ENCODE data around the gene CGB5. TPM values are rescaled to one million over a fixed set of nuclear protein-coding genes. Genes with fewer than 3 reads are reported as not detected.
A peak's percentile ranks its signal among the peaks of the same experiment; 100 is the strongest.

The CGB5 gene
- total RNA-seq, 1 donor from 2014 or later = not detected

DNA sequence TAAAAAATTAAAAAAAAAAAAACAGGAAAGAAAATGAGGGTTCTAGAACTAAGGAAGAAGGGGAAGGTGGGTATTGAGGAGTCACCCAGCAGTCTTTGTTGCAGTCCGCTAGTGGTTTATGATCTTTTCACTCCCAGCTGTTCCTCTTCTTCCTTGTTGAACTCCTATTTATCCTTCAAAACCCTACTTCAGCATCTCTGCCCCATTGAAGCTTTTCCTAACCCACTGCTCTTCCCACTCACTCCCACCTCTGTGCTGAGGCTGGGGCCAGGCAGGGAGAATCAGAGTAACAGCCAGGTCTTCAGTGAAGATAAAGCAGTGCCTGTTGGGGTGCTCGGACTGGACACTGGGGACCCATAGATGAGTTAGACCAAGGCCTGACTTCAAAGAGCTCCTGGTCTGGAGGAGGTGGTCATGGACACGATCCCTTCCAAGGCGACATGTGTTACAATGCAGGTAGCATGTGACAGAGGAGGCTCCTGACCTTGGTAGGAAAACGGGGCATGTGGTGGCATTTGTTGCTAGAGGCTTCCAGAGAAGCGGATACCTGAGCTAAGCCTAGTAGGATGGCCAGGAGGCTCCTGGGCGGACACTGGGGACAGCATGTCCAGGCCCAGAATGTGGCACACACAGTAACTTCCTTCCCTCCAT lies 38.6 kb upstream of the CGB5 start:
- TF ChIP-seq, protein P1, sequence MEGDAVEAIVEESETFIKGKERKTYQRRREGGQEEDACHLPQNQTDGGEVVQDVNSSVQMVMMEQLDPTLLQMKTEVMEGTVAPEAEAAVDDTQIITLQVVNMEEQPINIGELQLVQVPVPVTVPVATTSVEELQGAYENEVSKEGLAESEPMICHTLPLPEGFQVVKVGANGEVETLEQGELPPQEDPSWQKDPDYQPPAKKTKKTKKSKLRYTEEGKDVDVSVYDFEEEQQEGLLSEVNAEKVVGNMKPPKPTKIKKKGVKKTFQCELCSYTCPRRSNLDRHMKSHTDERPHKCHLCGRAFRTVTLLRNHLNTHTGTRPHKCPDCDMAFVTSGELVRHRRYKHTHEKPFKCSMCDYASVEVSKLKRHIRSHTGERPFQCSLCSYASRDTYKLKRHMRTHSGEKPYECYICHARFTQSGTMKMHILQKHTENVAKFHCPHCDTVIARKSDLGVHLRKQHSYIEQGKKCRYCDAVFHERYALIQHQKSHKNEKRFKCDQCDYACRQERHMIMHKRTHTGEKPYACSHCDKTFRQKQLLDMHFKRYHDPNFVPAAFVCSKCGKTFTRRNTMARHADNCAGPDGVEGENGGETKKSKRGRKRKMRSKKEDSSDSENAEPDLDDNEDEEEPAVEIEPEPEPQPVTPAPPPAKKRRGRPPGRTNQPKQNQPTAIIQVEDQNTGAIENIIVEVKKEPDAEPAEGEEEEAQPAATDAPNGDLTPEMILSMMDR (IDR thresholded peaks at IDR 0.05; ENCODE audit: unreplicated experiment) = no peak
- H3K9me3 Mint-ChIP-seq (ENCODE audit: low read depth) = no peaks in the 10 kb centered on the region
- H3K27ac Mint-ChIP-seq = no peak overlapping the region
- no peaks in the 10 kb centered on the region for H3K27me3 Mint-ChIP-seq
- H3K4me1 Mint-ChIP-seq (ENCODE audit: low read depth) = no peaks in the 10 kb centered on the region
- peaks cover 8% of the 10 kb centered on the region for H3K36me3 Mint-ChIP-seq (ENCODE audit: insufficient read depth)
- no peak for DNase-seq (ENCODE audit: low spot score, unreplicated experiment)
- H3K4me3 Mint-ChIP-seq (ENCODE audit: low read depth) = no peak overlapping the region

DNA sequence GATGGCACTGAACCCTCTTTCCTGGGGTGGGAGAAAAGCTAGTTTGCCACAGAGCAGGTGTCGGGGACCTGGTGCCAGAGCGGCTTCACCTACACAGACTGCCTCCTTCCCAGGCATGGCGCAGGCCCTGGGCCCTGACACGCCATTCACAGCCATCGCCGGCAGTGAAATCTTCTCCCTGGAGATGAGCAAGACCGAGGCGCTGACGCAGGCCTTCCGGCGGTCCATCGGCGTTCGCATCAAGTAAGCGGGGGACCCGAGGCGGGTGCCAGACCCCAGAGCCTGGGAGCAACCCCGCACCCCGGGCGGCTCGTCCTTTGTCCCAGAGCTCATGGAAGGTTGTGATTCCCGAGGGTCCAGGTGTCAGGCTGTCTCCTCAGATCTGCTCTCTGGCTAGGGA lies 36.7 kb upstream of the CGB5 start:
- no peak for DNase-seq (ENCODE audit: low spot score, unreplicated experiment)
- no peaks in the 10 kb centered on the region for H3K27me3 Mint-ChIP-seq
- H3K9me3 Mint-ChIP-seq (ENCODE audit: low read depth) = no peaks in the 10 kb centered on the region
- TF ChIP-seq, protein P1 (IDR thresholded peaks at IDR 0.05; ENCODE audit: unreplicated experiment) = no peak
- no peaks in the 10 kb centered on the region for H3K4me1 Mint-ChIP-seq (ENCODE audit: low read depth)
- no peak overlapping the region for H3K27ac Mint-ChIP-seq
- H3K36me3 Mint-ChIP-seq (ENCODE audit: insufficient read depth) = peaks cover 10% of the 10 kb centered on the region
- H3K4me3 Mint-ChIP-seq (ENCODE audit: low read depth) = no peak overlapping the region

DNA sequence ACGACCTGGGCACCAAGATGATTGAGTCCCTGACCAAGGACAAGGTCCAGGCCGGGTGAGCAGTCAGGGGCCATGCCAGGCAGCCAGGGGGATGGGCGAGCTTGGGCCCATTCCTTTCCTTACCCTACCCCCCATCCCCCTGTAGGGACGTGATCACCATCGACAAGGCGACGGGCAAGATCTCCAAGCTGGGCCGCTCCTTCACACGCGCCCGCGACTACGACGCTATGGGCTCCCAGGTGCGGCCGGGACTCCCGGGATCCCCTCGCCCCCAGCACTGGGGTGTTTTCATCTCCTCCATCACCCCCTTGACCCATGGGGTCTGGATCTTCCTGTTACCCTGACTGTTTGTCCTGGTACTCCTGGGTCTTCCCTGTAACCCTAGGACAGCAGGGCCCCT lies 33.8 kb upstream of the CGB5 start:
- no peaks in the 10 kb centered on the region for H3K4me1 Mint-ChIP-seq (ENCODE audit: low read depth)
- TF ChIP-seq, protein P1 (IDR thresholded peaks at IDR 0.05; ENCODE audit: unreplicated experiment) = no peak
- no peaks in the 10 kb centered on the region for H3K27me3 Mint-ChIP-seq
- DNase-seq (ENCODE audit: low spot score, unreplicated experiment) = no peak
- no peaks in the 10 kb centered on the region for H3K9me3 Mint-ChIP-seq (ENCODE audit: low read depth)
- no peak overlapping the region for H3K4me3 Mint-ChIP-seq (ENCODE audit: low read depth)
- H3K27ac Mint-ChIP-seq = no peak overlapping the region
- H3K36me3 Mint-ChIP-seq (ENCODE audit: insufficient read depth) = peaks cover 14% of the 10 kb centered on the region

DNA sequence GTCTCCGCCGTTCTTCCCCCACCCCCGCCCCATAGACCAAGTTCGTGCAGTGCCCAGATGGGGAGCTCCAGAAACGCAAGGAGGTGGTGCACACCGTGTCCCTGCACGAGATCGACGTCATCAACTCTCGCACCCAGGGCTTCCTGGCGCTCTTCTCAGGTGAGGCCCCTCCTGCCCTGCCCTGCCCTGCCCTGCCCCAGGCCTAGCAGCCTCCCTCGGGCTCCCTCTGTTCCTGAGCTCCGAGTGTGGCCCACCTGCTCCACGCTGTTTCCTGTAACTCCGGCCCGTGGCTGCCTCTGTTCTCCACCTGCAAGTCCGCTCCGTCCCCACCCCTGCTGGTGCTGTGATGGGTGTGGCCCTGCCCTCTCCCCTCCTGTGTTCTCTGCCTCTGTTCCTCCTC lies 33.2 kb upstream of the CGB5 start:
- peak overlapping the region; percentile 65 for H3K27ac Mint-ChIP-seq
- no peaks in the 10 kb centered on the region for H3K4me1 Mint-ChIP-seq (ENCODE audit: low read depth)
- H3K4me3 Mint-ChIP-seq (ENCODE audit: low read depth) = no peak overlapping the region
- TF ChIP-seq, protein P1 (IDR thresholded peaks at IDR 0.05; ENCODE audit: unreplicated experiment) = no peak
- H3K9me3 Mint-ChIP-seq (ENCODE audit: low read depth) = no peaks in the 10 kb centered on the region
- peaks cover 13% of the 10 kb centered on the region for H3K36me3 Mint-ChIP-seq (ENCODE audit: insufficient read depth)
- DNase-seq (ENCODE audit: low spot score, unreplicated experiment) = no peak
- H3K27me3 Mint-ChIP-seq = no peaks in the 10 kb centered on the region

DNA sequence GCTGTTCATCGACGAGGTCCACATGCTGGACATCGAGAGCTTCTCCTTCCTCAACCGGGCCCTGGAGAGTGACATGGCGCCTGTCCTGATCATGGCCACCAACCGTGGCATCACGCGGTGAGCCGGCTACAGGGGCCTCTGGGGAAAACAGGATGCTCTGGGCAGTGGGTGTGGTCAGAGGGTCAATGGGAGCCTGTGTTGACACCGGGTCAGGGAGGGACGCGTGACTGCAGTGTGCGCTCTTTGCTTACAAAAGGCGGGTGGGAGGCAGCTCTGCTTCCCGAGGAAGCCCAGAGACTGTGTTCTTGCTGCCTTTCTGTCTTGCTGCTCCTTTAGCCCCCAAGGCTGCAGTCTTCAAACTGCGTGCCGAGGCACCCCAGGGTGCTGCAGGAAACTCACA lies 32.5 kb upstream of the CGB5 start:
- Mint-ChIP-seq H3K9me3 (ENCODE audit: low read depth) (no peaks in the 10 kb centered on the region), H3K4me3 (ENCODE audit: low read depth) (no peak overlapping the region), H3K4me1 (ENCODE audit: low read depth) (no peaks in the 10 kb centered on the region), H3K27ac (no peak overlapping the region), H3K36me3 (ENCODE audit: insufficient read depth) (peaks cover 18% of the 10 kb centered on the region), H3K27me3 (no peaks in the 10 kb centered on the region)
- TF ChIP-seq, protein P1 (IDR thresholded peaks at IDR 0.05; ENCODE audit: unreplicated experiment) = no peak
- DNase-seq (ENCODE audit: low spot score, unreplicated experiment) = no peak
